ENCODE measurements around the gene GGNBP2.

Gene GGNBP2

DNA sequence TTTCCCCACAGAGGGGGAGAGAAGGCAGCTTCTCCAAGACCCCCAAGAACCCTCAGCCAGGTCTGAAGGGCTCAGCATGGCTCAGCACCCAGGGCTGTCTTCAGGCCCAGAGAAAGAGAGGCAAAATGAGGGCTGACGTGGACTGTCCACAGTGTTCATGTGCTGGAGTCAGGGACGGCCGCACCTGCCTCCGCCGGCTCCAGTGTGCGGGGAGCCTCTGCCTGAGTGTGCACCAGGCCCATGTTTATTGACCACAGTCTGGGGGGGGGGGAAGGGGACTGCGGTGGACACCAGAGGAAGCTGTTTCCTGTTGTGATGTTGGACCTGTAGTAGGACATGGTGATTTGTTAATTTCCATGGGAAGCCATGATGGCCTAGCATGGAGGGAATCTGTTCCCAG lies 63.6 kb downstream of the GGNBP2 start:
- Histone ChIP-seq H3K79me1 (replicated peaks; ENCODE audit: low read length, poor library complexity, severe bottlenecking) (peaks cover 27% of the 10 kb centered on the region), H2BK5ac (ENCODE audit: low read depth, low read length, poor library complexity, severe bottlenecking) (no peak overlapping the region), H3K27me3 (ENCODE audit: control insufficient read depth in 1 of 2, insufficient read depth in 1 of 2, low read length in 2 of 2) (peaks cover 0 to 6% of the 10 kb centered on the region in 2 experiments), H3K4ac (ENCODE audit: low read depth in 1 of 2, low read length in 2 of 2) (no peak overlapping the region), H3K4me2 (ENCODE audit: low read length, poor library complexity, severe bottlenecking) (no peak overlapping the region), H3K9me3 (ENCODE audit: control insufficient read depth, low read length) (no peaks in the 10 kb centered on the region), H3K36me3 (ENCODE audit: control insufficient read depth in 1 of 2, insufficient read depth in 2 of 2, low read depth in 1 of 2, low read length in 2 of 2) (peaks cover 0 to 9% of the 10 kb centered on the region in 2 experiments), H3K27ac (ENCODE audit: low read length, poor library complexity, severe bottlenecking) (no peak overlapping the region), H2AK5ac (ENCODE audit: low read length, severe bottlenecking) (no peak overlapping the region), H2BK120ac (ENCODE audit: low read depth, low read length) (no peak overlapping the region), H3K23ac (ENCODE audit: low read length in 2 of 2) (no peak overlapping the region), H2BK15ac (ENCODE audit: low read depth, poor library complexity, severe bottlenecking) (no peak overlapping the region), H4K8ac (ENCODE audit: low read length) (no peak overlapping the region), H3K9ac (ENCODE audit: low read length) (peak overlapping the region; percentile 39), H2BK12ac (ENCODE audit: low read length in 2 of 2) (peak overlapping the region in 1 of 2 experiments; percentile 47), H4K91ac (ENCODE audit: low read length) (no peak overlapping the region), H2AFZ (ENCODE audit: low read depth, low read length) (peak overlapping the region; percentile 7), H3K4me3 (ENCODE audit: insufficient read depth in 1 of 2, low read depth in 1 of 2, low read length in 2 of 2) (no peak overlapping the region), H3K18ac (ENCODE audit: low read depth in 1 of 2, low read length in 2 of 2) (no peak overlapping the region), H3K14ac (ENCODE audit: low read length in 2 of 2) (no peak overlapping the region), H3K4me1 (ENCODE audit: control insufficient read depth, insufficient read depth, low read depth, low read length) (peaks cover 8% of the 10 kb centered on the region)
- DNase-seq = no peak
- WGBS = 91% methylated on average over 7 of the region's 7 CpGs

DNA sequence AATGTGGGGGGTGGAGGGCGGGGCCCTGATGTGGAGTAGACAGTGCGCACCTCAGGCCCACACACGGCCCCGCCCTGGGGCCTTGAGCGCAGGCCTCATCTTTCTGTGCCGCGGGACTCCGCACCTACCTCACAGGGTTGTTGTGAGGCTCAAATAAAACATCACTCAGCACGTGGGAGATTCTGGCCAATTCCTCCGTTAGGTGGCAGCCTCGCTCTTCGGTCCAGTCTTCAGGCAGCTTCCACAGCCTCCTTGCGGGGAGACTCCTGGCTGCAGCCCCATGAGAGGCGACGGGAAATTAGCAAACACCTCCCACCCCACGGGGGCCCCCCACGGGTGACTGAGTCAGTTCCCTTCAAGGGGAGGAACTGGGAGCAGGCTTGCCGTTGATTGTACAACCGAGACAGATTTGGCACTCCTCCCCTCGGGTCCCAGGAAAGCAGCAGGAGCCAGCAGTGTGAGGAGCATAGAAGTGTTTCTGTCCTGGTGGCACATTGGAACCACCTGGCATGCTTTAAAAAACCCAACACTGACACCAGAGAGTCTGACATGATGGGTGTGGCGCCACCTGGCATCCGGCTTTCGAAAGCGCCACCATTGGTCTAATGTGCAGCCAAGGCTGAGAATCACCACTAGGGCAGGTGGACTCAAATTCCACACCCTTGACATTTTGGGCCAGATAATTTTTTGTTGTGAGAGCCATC lies 64.2 kb downstream of the GGNBP2 start:
- Histone ChIP-seq H3K23ac (ENCODE audit: low read length in 2 of 2) (no peak overlapping the region), H2AK5ac (ENCODE audit: low read length, severe bottlenecking) (no peak overlapping the region), H3K9ac (ENCODE audit: low read length) (peak overlapping the region; percentile 39), H3K36me3 (ENCODE audit: control insufficient read depth in 1 of 2, insufficient read depth in 2 of 2, low read depth in 1 of 2, low read length in 2 of 2) (peaks cover 0 to 8% of the 10 kb centered on the region in 2 experiments), H2BK12ac (ENCODE audit: low read length in 2 of 2) (peak overlapping the region in 1 of 2 experiments; percentile 47), H2AFZ (ENCODE audit: low read depth, low read length) (peak overlapping the region; percentile 7), H3K18ac (ENCODE audit: low read depth in 1 of 2, low read length in 2 of 2) (no peak overlapping the region), H3K4me1 (ENCODE audit: control insufficient read depth, insufficient read depth, low read depth, low read length) (peaks cover 8% of the 10 kb centered on the region), H2BK120ac (ENCODE audit: low read depth, low read length) (no peak overlapping the region), H3K79me1 (replicated peaks; ENCODE audit: low read length, poor library complexity, severe bottlenecking) (peaks cover 24% of the 10 kb centered on the region), H3K4me2 (ENCODE audit: low read length, poor library complexity, severe bottlenecking) (no peak overlapping the region), H3K4me3 (ENCODE audit: insufficient read depth in 1 of 2, low read depth in 1 of 2, low read length in 2 of 2) (peak overlapping the region in 1 of 2 experiments; percentile 49), H2BK15ac (ENCODE audit: low read depth, poor library complexity, severe bottlenecking) (peak overlapping the region; percentile 75), H3K27me3 (ENCODE audit: control insufficient read depth in 1 of 2, insufficient read depth in 1 of 2, low read length in 2 of 2) (peaks cover 0 to 13% of the 10 kb centered on the region in 2 experiments), H3K27ac (ENCODE audit: low read length, poor library complexity, severe bottlenecking) (no peak overlapping the region), H3K9me3 (ENCODE audit: control insufficient read depth, low read length) (no peaks in the 10 kb centered on the region), H4K91ac (ENCODE audit: low read length) (no peak overlapping the region), H4K8ac (ENCODE audit: low read length) (peak overlapping the region; percentile 48), H2BK5ac (ENCODE audit: low read depth, low read length, poor library complexity, severe bottlenecking) (no peak overlapping the region), H3K4ac (ENCODE audit: low read depth in 1 of 2, low read length in 2 of 2) (no peak overlapping the region), H3K14ac (ENCODE audit: low read length in 2 of 2) (no peak overlapping the region)
- WGBS = 57% methylated on average over 24 of the region's 24 CpGs
- DNase-seq = peak; percentile 70

DNA sequence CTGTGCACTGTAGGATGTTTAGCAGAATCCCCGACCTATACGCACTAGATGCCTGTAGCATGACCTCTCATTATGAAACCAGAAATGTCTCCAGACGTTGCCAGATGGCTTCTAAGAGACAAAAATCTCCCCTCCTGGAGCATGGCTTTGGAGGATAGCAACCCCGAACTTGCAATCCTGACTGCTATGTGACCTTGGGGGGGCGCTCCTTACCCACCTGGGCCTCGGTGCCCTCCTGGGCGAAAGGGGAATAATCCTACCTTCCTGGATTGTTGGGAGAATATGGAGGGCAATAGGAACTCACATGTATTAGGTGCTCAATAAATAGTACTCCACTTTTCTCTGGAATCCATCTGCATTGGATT lies 64.8 kb downstream of the GGNBP2 start:
- H3K14ac ChIP-seq (ENCODE audit: low read length in 2 of 2) = no peak overlapping the region
- H3K27me3 ChIP-seq (ENCODE audit: control insufficient read depth in 1 of 2, insufficient read depth in 1 of 2, low read length in 2 of 2) = peaks cover 3 to 18% of the 10 kb centered on the region in 2 experiments
- H2AK5ac ChIP-seq (ENCODE audit: low read length, severe bottlenecking) = no peak overlapping the region
- no peak overlapping the region for H2BK120ac ChIP-seq (ENCODE audit: low read depth, low read length)
- peaks cover 20% of the 10 kb centered on the region for H3K79me1 ChIP-seq (replicated peaks; ENCODE audit: low read length, poor library complexity, severe bottlenecking)
- H3K18ac ChIP-seq (ENCODE audit: low read depth in 1 of 2, low read length in 2 of 2) = no peak overlapping the region
- peaks cover 0 to 7% of the 10 kb centered on the region in 2 experiments for H3K36me3 ChIP-seq (ENCODE audit: control insufficient read depth in 1 of 2, insufficient read depth in 2 of 2, low read depth in 1 of 2, low read length in 2 of 2)
- no peak for DNase-seq
- 97% methylated on average over 7 of the region's 7 CpGs for WGBS
- H3K23ac ChIP-seq (ENCODE audit: low read length in 2 of 2) = no peak overlapping the region
- H2BK15ac ChIP-seq (ENCODE audit: low read depth, poor library complexity, severe bottlenecking) = no peak overlapping the region
- H2BK5ac ChIP-seq (ENCODE audit: low read depth, low read length, poor library complexity, severe bottlenecking) = no peak overlapping the region
- H3K4me1 ChIP-seq (ENCODE audit: control insufficient read depth, insufficient read depth, low read depth, low read length) = peaks cover 8% of the 10 kb centered on the region
- no peak overlapping the region for H2AFZ ChIP-seq (ENCODE audit: low read depth, low read length)
- peak overlapping the region; percentile 39 for H3K9ac ChIP-seq (ENCODE audit: low read length)
- no peaks in the 10 kb centered on the region for H3K9me3 ChIP-seq (ENCODE audit: control insufficient read depth, low read length)
- no peak overlapping the region for H4K91ac ChIP-seq (ENCODE audit: low read length)
- no peak overlapping the region for H3K4me3 ChIP-seq (ENCODE audit: insufficient read depth in 1 of 2, low read depth in 1 of 2, low read length in 2 of 2)
- H4K8ac ChIP-seq (ENCODE audit: low read length) = no peak overlapping the region
- H3K4ac ChIP-seq (ENCODE audit: low read depth in 1 of 2, low read length in 2 of 2) = no peak overlapping the region
- H3K27ac ChIP-seq (ENCODE audit: low read length, poor library complexity, severe bottlenecking) = no peak overlapping the region
- H3K4me2 ChIP-seq (ENCODE audit: low read length, poor library complexity, severe bottlenecking) = no peak overlapping the region
- H2BK12ac ChIP-seq (ENCODE audit: low read length in 2 of 2) = no peak overlapping the region

DNA sequence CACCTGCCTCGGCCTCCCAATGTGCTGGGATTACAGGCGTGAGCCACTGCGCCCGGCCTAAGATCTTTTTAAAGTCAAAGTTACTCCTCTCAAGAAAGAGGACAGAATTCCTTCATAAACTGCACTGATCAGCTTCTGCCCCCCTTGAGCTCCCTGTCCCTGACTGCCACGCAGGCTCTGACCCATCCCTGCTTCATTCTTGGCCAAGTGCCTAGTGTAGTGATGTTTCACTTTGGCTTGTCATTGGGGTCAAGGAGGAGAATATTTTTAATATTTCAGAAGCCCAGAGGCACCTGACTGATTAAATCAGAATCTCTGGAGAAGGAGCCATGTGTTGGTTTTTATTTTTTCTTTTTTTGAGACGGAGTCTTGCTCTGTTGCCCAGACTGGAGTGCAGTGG lies 65.8 kb downstream of the GGNBP2 start:
- no peak overlapping the region for H2AK5ac ChIP-seq (ENCODE audit: low read length, severe bottlenecking)
- no peak overlapping the region for H3K18ac ChIP-seq (ENCODE audit: low read depth in 1 of 2, low read length in 2 of 2)
- no peak overlapping the region for H3K4me2 ChIP-seq (ENCODE audit: low read length, poor library complexity, severe bottlenecking)
- H3K36me3 ChIP-seq (ENCODE audit: control insufficient read depth in 1 of 2, insufficient read depth in 2 of 2, low read depth in 1 of 2, low read length in 2 of 2) = peaks cover 0 to 7% of the 10 kb centered on the region in 2 experiments
- no peak for DNase-seq
- H3K79me1 ChIP-seq (replicated peaks; ENCODE audit: low read length, poor library complexity, severe bottlenecking) = peaks cover 18% of the 10 kb centered on the region
- H2BK5ac ChIP-seq (ENCODE audit: low read depth, low read length, poor library complexity, severe bottlenecking) = no peak overlapping the region
- H3K27ac ChIP-seq (ENCODE audit: low read length, poor library complexity, severe bottlenecking) = no peak overlapping the region
- H3K9ac ChIP-seq (ENCODE audit: low read length) = no peak overlapping the region
- H3K23ac ChIP-seq (ENCODE audit: low read length in 2 of 2) = no peak overlapping the region
- 97% methylated on average over 6 of the region's 6 CpGs for WGBS
- no peaks in the 10 kb centered on the region for H3K9me3 ChIP-seq (ENCODE audit: control insufficient read depth, low read length)
- H2BK12ac ChIP-seq (ENCODE audit: low read length in 2 of 2) = no peak overlapping the region
- H3K4ac ChIP-seq (ENCODE audit: low read depth in 1 of 2, low read length in 2 of 2) = no peak overlapping the region
- no peak overlapping the region for H4K8ac ChIP-seq (ENCODE audit: low read length)
- no peak overlapping the region for H2AFZ ChIP-seq (ENCODE audit: low read depth, low read length)
- H3K4me3 ChIP-seq (ENCODE audit: insufficient read depth in 1 of 2, low read depth in 1 of 2, low read length in 2 of 2) = no peak overlapping the region
- peaks cover 8% of the 10 kb centered on the region for H3K4me1 ChIP-seq (ENCODE audit: control insufficient read depth, insufficient read depth, low read depth, low read length)
- no peak overlapping the region for H4K91ac ChIP-seq (ENCODE audit: low read length)
- H3K14ac ChIP-seq (ENCODE audit: low read length in 2 of 2) = no peak overlapping the region
- H2BK15ac ChIP-seq (ENCODE audit: low read depth, poor library complexity, severe bottlenecking) = no peak overlapping the region
- H3K27me3 ChIP-seq (ENCODE audit: control insufficient read depth in 1 of 2, insufficient read depth in 1 of 2, low read length in 2 of 2) = peaks cover 9 to 20% of the 10 kb centered on the region in 2 experiments
- H2BK120ac ChIP-seq (ENCODE audit: low read depth, low read length) = no peak overlapping the region

Data from mesenchymal stem cell (in vitro differentiated cells and primary cell).